ENCODE results near the gene BIRC6.

Gene BIRC6

DNA sequence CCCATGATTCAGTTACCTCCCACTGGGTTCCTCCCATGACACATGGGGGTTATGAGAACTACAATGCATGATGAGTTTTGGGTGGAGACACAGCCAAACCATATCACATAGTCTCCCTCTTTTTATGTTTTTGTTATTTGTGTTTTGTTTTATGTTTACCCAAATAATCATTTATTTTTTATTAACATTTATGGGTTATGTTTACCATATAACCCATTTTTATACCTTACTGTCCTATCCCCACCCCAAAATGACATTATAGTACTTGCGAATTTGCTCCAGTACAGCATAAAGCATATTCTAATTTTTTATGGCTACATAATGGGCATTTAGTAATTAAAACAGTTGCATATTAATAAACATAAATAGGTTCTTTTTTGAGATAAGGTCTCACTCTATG, 209.1 kb downstream of the BIRC6 start:
- Histone ChIP-seq H3K27ac (ENCODE audit: low read depth, low read length) (no peak overlapping the region), H3K79me2 (ENCODE audit: control insufficient read depth, insufficient read depth, low read length) (no peaks in the 10 kb centered on the region), H3K9ac (ENCODE audit: low read length) (no peak overlapping the region), H3K4me2 (ENCODE audit: low read length) (no peak overlapping the region), H2BK15ac (replicated peaks; ENCODE audit: low read depth) (no peak overlapping the region), H3K4ac (ENCODE audit: low read depth, low read length) (no peak overlapping the region), H2BK120ac (ENCODE audit: low read depth, low read length) (no peak overlapping the region), H3K4me1 (ENCODE audit: control insufficient read depth, low read depth, low read length) (no peaks in the 10 kb centered on the region), H3K27me3 (ENCODE audit: insufficient read depth, low read length, poor library complexity) (no peaks in the 10 kb centered on the region), H4K5ac (ENCODE audit: low read length) (no peak overlapping the region), H3K79me1 (ENCODE audit: low read length) (no peaks in the 10 kb centered on the region), H3K18ac (ENCODE audit: low read length) (no peak overlapping the region), H3K23ac (ENCODE audit: low read length) (no peak overlapping the region), H3K56ac (ENCODE audit: low read length) (no peak overlapping the region), H3K36me3 (ENCODE audit: control insufficient read depth, insufficient read depth, low read length) (no peaks in the 10 kb centered on the region), H3K4me3 (ENCODE audit: low read length) (no peak overlapping the region), H2BK5ac (ENCODE audit: low read length) (no peak overlapping the region), H4K8ac (ENCODE audit: low read depth, low read length) (no peak overlapping the region), H2AK5ac (ENCODE audit: low read length) (no peak overlapping the region)
- no peak for DNase-seq
- no CpG with 5 or more reads among the region's 1 CpG for WGBS (ENCODE audit: extremely low coverage, insufficient coverage, low lambda C conversion rate)

DNA sequence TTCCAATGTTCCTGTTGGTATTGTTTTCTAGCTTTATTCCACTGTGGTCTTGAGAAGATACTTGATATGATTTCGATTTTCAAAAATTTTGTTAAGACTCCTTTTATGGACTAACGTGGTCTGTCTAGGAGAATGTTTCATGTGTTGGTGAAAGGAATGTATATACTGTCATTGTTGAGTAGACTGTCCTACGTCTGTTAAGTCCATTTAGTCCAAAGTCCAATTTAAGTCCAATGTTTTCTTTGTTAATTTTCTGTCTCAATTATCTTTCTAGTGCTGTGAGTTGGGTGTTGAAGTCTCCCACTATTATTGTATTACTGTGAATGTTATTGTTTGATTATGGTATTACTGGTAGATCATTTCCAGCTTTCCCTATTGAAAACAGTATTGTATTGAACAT, 215.2 kb downstream of the BIRC6 start:
- no peak overlapping the region for H3K4ac ChIP-seq (ENCODE audit: low read depth, low read length)
- peaks cover 2% of the 10 kb centered on the region for H3K79me1 ChIP-seq (ENCODE audit: low read length)
- no peak overlapping the region for H2AK5ac ChIP-seq (ENCODE audit: low read length)
- no peak overlapping the region for H4K5ac ChIP-seq (ENCODE audit: low read length)
- H3K4me1 ChIP-seq (ENCODE audit: control insufficient read depth, low read depth, low read length), result no peaks in the 10 kb centered on the region
- no peak overlapping the region for H3K23ac ChIP-seq (ENCODE audit: low read length)
- H3K4me2 ChIP-seq (ENCODE audit: low read length), result no peak overlapping the region
- H3K36me3 ChIP-seq (ENCODE audit: control insufficient read depth, insufficient read depth, low read length), result no peaks in the 10 kb centered on the region
- no peaks in the 10 kb centered on the region for H3K79me2 ChIP-seq (ENCODE audit: control insufficient read depth, insufficient read depth, low read length)
- no peak overlapping the region for H3K18ac ChIP-seq (ENCODE audit: low read length)
- no peak overlapping the region for H2BK120ac ChIP-seq (ENCODE audit: low read depth, low read length)
- H3K9ac ChIP-seq (ENCODE audit: low read length), result no peak overlapping the region
- no peaks in the 10 kb centered on the region for H3K27me3 ChIP-seq (ENCODE audit: insufficient read depth, low read length, poor library complexity)
- H3K4me3 ChIP-seq (ENCODE audit: low read length), result no peak overlapping the region
- WGBS (ENCODE audit: extremely low coverage, insufficient coverage, low lambda C conversion rate), result no CpG with 5 or more reads among the region's 3 CpGs
- H2BK5ac ChIP-seq (ENCODE audit: low read length), result no peak overlapping the region
- no peak overlapping the region for H4K8ac ChIP-seq (ENCODE audit: low read depth, low read length)
- no peak overlapping the region for H3K56ac ChIP-seq (ENCODE audit: low read length)
- H3K27ac ChIP-seq (ENCODE audit: low read depth, low read length), result no peak overlapping the region
- no peak for DNase-seq
- no peak overlapping the region for H2BK15ac ChIP-seq (replicated peaks; ENCODE audit: low read depth)

DNA sequence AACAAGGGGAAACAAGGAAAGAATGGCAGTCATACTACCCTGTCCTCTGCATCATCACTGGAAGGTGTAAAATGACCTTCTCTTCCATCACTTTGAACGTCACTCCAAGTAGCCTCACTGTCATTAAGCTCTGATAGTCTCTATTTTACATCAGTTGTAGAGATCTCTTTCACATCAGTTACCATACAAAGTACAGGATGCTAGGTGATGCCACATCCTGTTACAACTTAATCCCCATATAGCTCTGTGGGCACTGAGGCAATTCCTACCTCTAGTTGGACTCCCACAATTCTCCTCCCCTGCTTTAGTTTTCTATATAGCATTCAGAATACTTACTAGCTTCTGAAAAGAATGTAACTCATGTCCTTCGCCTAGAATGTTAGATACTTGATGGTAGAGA, 215.9 kb downstream of the BIRC6 start:
- Histone ChIP-seq H3K18ac (ENCODE audit: low read length) (no peak overlapping the region), H3K27ac (ENCODE audit: low read depth, low read length) (no peak overlapping the region), H4K8ac (ENCODE audit: low read depth, low read length) (no peak overlapping the region), H2BK120ac (ENCODE audit: low read depth, low read length) (no peak overlapping the region), H3K9ac (ENCODE audit: low read length) (no peak overlapping the region), H3K4me1 (ENCODE audit: control insufficient read depth, low read depth, low read length) (no peaks in the 10 kb centered on the region), H3K79me2 (ENCODE audit: control insufficient read depth, insufficient read depth, low read length) (no peaks in the 10 kb centered on the region), H3K4me2 (ENCODE audit: low read length) (no peak overlapping the region), H3K4me3 (ENCODE audit: low read length) (no peak overlapping the region), H3K27me3 (ENCODE audit: insufficient read depth, low read length, poor library complexity) (no peaks in the 10 kb centered on the region), H2BK15ac (replicated peaks; ENCODE audit: low read depth) (no peak overlapping the region), H3K79me1 (ENCODE audit: low read length) (peaks cover 2% of the 10 kb centered on the region), H3K4ac (ENCODE audit: low read depth, low read length) (no peak overlapping the region), H3K36me3 (ENCODE audit: control insufficient read depth, insufficient read depth, low read length) (no peaks in the 10 kb centered on the region), H2AK5ac (ENCODE audit: low read length) (no peak overlapping the region), H4K5ac (ENCODE audit: low read length) (no peak overlapping the region), H2BK5ac (ENCODE audit: low read length) (no peak overlapping the region), H3K23ac (ENCODE audit: low read length) (no peak overlapping the region), H3K56ac (ENCODE audit: low read length) (no peak overlapping the region)
- DNase-seq, result no peak
- no CpG with 5 or more reads among the region's 2 CpGs for WGBS (ENCODE audit: extremely low coverage, insufficient coverage, low lambda C conversion rate)

DNA sequence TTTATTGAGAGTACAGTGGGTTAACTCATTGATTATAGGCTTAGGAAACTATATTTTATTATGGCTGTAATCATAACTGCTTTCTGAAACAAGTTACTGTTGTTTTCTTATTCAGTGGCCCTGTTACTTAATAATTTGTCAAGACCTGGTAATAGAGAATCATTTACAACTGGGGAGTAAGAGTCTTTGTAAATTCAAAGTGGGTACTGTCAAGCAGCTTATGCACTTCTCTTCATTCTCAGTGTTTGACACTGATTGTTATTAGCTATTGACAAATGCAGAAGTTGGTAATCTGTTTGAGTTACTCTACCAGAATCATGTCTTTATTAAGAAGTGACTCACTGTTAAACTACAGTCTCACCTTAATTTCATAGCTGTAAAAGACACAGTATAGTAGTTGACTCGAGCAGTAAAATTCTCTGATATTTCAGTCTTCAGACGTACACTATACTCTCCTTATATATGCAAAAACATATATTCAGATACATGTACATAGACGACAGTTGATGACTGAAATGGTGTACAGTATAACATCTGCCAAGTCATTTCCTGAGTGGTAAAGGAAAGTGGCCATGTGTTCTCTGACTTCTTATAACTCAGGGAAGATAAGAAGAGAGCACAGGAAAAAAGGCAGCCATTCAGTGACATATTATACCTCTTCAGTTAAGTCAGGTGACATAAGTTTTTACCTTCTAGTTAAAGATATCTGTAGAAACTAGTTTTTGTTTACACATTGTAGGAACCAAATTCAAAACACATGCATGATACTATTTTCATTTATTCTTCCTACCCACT, 235.0 kb downstream of the BIRC6 start:
- Histone ChIP-seq H3K9ac (ENCODE audit: low read length) (no peak overlapping the region), H3K4me2 (ENCODE audit: low read length) (no peak overlapping the region), H3K56ac (ENCODE audit: low read length) (no peak overlapping the region), H3K23ac (ENCODE audit: low read length) (no peak overlapping the region), H4K8ac (ENCODE audit: low read depth, low read length) (no peak overlapping the region), H2BK120ac (ENCODE audit: low read depth, low read length) (no peak overlapping the region), H3K79me2 (ENCODE audit: control insufficient read depth, insufficient read depth, low read length) (no peaks in the 10 kb centered on the region), H2AK5ac (ENCODE audit: low read length) (no peak overlapping the region), H2BK5ac (ENCODE audit: low read length) (no peak overlapping the region), H3K36me3 (ENCODE audit: control insufficient read depth, insufficient read depth, low read length) (no peaks in the 10 kb centered on the region), H3K79me1 (ENCODE audit: low read length) (no peaks in the 10 kb centered on the region), H2BK15ac (replicated peaks; ENCODE audit: low read depth) (no peak overlapping the region), H3K27ac (ENCODE audit: low read depth, low read length) (no peak overlapping the region), H3K4me3 (ENCODE audit: low read length) (no peak overlapping the region), H3K27me3 (ENCODE audit: insufficient read depth, low read length, poor library complexity) (no peaks in the 10 kb centered on the region), H3K18ac (ENCODE audit: low read length) (no peak overlapping the region), H3K4me1 (ENCODE audit: control insufficient read depth, low read depth, low read length) (no peaks in the 10 kb centered on the region), H3K4ac (ENCODE audit: low read depth, low read length) (no peak overlapping the region), H4K5ac (ENCODE audit: low read length) (no peak overlapping the region)
- no peak for DNase-seq
- no CpG with 5 or more reads among the region's 3 CpGs for WGBS (ENCODE audit: extremely low coverage, insufficient coverage, low lambda C conversion rate)

DNA sequence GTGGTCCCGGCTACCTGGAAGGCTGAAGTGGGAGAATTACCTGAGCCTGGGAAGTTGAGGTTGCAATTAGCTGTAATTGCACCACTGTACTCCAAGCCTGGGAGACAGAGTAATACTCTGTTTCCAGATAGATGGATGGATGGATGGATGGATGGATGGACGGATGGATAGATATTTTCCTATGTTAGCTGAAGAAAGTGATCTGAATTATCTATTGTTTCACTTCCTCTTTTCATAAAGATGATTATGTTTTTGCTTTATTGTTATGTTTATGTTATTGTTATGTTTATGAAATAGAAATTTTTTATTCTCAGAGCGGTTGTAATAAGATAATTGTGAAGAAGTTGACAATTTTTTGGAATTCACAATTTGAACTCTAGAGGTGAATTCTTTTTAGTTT, 237.8 kb downstream of the BIRC6 start:
- Histone ChIP-seq H3K79me2 (ENCODE audit: control insufficient read depth, insufficient read depth, low read length) (no peaks in the 10 kb centered on the region), H3K27ac (ENCODE audit: low read depth, low read length) (no peak overlapping the region), H3K27me3 (ENCODE audit: insufficient read depth, low read length, poor library complexity) (no peaks in the 10 kb centered on the region)

DNA sequence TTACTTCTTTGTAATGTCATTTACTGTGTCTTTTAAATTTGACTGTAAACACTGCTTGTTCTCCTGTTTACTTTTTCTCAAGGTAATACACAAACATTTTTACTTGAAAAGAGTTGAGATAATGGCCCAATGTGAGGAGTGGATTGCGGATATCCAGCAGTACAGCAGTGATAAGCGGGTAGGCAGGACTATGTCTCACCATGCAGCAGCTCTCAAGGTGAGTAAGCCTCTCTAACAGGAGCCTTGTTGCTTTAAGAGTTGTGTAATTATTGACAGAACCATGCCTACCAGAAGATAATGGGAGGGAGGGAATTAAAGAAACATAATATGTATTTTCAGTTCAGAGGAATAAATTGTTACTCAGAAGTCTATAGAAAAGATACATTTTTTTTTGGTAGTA, 254.5 kb downstream of the BIRC6 start:
- Histone ChIP-seq H4K8ac (ENCODE audit: low read depth, low read length) (no peak overlapping the region), H3K9ac (ENCODE audit: low read length) (no peak overlapping the region), H2BK15ac (replicated peaks; ENCODE audit: low read depth) (no peak overlapping the region), H3K23ac (ENCODE audit: low read length) (no peak overlapping the region), H3K4me3 (ENCODE audit: low read length) (no peak overlapping the region), H3K56ac (ENCODE audit: low read length) (no peak overlapping the region), H3K36me3 (ENCODE audit: control insufficient read depth, insufficient read depth, low read length) (peaks cover 3% of the 10 kb centered on the region), H3K79me2 (ENCODE audit: control insufficient read depth, insufficient read depth, low read length) (no peaks in the 10 kb centered on the region), H3K27ac (ENCODE audit: low read depth, low read length) (no peak overlapping the region), H3K4me2 (ENCODE audit: low read length) (no peak overlapping the region), H3K4me1 (ENCODE audit: control insufficient read depth, low read depth, low read length) (no peaks in the 10 kb centered on the region), H3K27me3 (ENCODE audit: insufficient read depth, low read length, poor library complexity) (no peaks in the 10 kb centered on the region), H2AK5ac (ENCODE audit: low read length) (no peak overlapping the region), H3K79me1 (ENCODE audit: low read length) (no peaks in the 10 kb centered on the region), H2BK120ac (ENCODE audit: low read depth, low read length) (no peak overlapping the region), H4K5ac (ENCODE audit: low read length) (no peak overlapping the region), H3K4ac (ENCODE audit: low read depth, low read length) (no peak overlapping the region), H3K18ac (ENCODE audit: low read length) (no peak overlapping the region), H2BK5ac (ENCODE audit: low read length) (no peak overlapping the region)
- WGBS (ENCODE audit: extremely low coverage, insufficient coverage, low lambda C conversion rate), result no CpG with 5 or more reads among the region's 2 CpGs
- DNase-seq, result no peak

More for the DNA sequence above, 237.8 kb downstream of the BIRC6 start:
- no peak overlapping the region for H3K4ac ChIP-seq (ENCODE audit: low read depth, low read length)
- no peak overlapping the region for H3K56ac ChIP-seq (ENCODE audit: low read length)
- no peak overlapping the region for H3K18ac ChIP-seq (ENCODE audit: low read length)
- H3K4me2 ChIP-seq (ENCODE audit: low read length), result no peak overlapping the region
- H2BK120ac ChIP-seq (ENCODE audit: low read depth, low read length), result no peak overlapping the region
- H3K36me3 ChIP-seq (ENCODE audit: control insufficient read depth, insufficient read depth, low read length), result no peaks in the 10 kb centered on the region
- H2BK15ac ChIP-seq (replicated peaks; ENCODE audit: low read depth), result no peak overlapping the region
- H3K23ac ChIP-seq (ENCODE audit: low read length), result no peak overlapping the region
- H3K79me1 ChIP-seq (ENCODE audit: low read length), result no peaks in the 10 kb centered on the region
- WGBS (ENCODE audit: extremely low coverage, insufficient coverage, low lambda C conversion rate), result 100% methylated on average over 1 of the region's 3 CpGs
- H3K9ac ChIP-seq (ENCODE audit: low read length), result no peak overlapping the region
- H3K4me1 ChIP-seq (ENCODE audit: control insufficient read depth, low read depth, low read length), result no peaks in the 10 kb centered on the region
- H3K4me3 ChIP-seq (ENCODE audit: low read length), result no peak overlapping the region
- H4K5ac ChIP-seq (ENCODE audit: low read length), result no peak overlapping the region
- no peak overlapping the region for H4K8ac ChIP-seq (ENCODE audit: low read depth, low read length)
- no peak for DNase-seq
- H2AK5ac ChIP-seq (ENCODE audit: low read length), result no peak overlapping the region
- H2BK5ac ChIP-seq (ENCODE audit: low read length), result no peak overlapping the region
